Endothelial cell (in vitro differentiated cells): ENCODE data around the gene PLEKHN1. TPM values are rescaled to one million over a fixed set of nuclear protein-coding genes. Genes with fewer than 3 reads are reported as not detected.
A peak's percentile ranks its signal among the peaks of the same experiment; 100 is the strongest.

ENCODE experiments used
- DNase-seq: peaks from one replicate; pipeline ENCODE4 v3.0.0; 2021; ENCODE audit warnings: low spot score
- H3K27ac Mint-ChIP-seq: one replicate; pipeline ENCODE4 v1.8.0; 2021; ENCODE audit warnings: mixed read lengths, inconsistent platforms; ENCODE audit not compliant: unreplicated experiment
- H3K27me3 Mint-ChIP-seq: one replicate; pipeline ENCODE4 v1.8.0; 2021; ENCODE audit warnings: mild to moderate bottlenecking, moderate library complexity, mixed read lengths, inconsistent platforms; ENCODE audit not compliant: unreplicated experiment
- H3K36me3 Mint-ChIP-seq: one replicate; pipeline ENCODE4 v1.8.0; 2021; ENCODE audit warnings: mild to moderate bottlenecking, low read depth, mixed read lengths, inconsistent platforms; ENCODE audit not compliant: unreplicated experiment
- H3K4me1 Mint-ChIP-seq: one replicate; pipeline ENCODE4 v1.8.0; 2021; ENCODE audit warnings: mild to moderate bottlenecking, mixed read lengths, inconsistent platforms; ENCODE audit not compliant: unreplicated experiment
- H3K4me3 Mint-ChIP-seq: one replicate; pipeline ENCODE4 v1.8.0; 2021; ENCODE audit warnings: mild to moderate bottlenecking, mixed read lengths, inconsistent platforms; ENCODE audit not compliant: unreplicated experiment
- H3K9me3 Mint-ChIP-seq: one replicate; pipeline ENCODE4 v1.8.0; 2021; ENCODE audit warnings: mixed read lengths, inconsistent platforms; ENCODE audit not compliant: unreplicated experiment
- total RNA-seq: library from RNA; stranded (reverse); fragmentation: NEBNext Ultra II Directional; extraction: Animal tissue kit (Norgen Biotek cat#: 25700); gene quantifications from one replicate; pipeline ENCODE4 v1.2.1, GENCODE V29; 2021; ENCODE audit not compliant: unreplicated experiment
- TF ChIP-seq, protein P1 (sequence below): fragments of 200-600 bp; sonication (generic); IDR thresholded peaks from one replicate; pipeline ENCODE4 v1.5.0; 2021; ENCODE audit warnings: antibody characterized with exemption; ENCODE audit not compliant: unreplicated experiment

The PLEKHN1 gene
- total RNA-seq, 1 donor from 2014 or later = not detected

DNA sequence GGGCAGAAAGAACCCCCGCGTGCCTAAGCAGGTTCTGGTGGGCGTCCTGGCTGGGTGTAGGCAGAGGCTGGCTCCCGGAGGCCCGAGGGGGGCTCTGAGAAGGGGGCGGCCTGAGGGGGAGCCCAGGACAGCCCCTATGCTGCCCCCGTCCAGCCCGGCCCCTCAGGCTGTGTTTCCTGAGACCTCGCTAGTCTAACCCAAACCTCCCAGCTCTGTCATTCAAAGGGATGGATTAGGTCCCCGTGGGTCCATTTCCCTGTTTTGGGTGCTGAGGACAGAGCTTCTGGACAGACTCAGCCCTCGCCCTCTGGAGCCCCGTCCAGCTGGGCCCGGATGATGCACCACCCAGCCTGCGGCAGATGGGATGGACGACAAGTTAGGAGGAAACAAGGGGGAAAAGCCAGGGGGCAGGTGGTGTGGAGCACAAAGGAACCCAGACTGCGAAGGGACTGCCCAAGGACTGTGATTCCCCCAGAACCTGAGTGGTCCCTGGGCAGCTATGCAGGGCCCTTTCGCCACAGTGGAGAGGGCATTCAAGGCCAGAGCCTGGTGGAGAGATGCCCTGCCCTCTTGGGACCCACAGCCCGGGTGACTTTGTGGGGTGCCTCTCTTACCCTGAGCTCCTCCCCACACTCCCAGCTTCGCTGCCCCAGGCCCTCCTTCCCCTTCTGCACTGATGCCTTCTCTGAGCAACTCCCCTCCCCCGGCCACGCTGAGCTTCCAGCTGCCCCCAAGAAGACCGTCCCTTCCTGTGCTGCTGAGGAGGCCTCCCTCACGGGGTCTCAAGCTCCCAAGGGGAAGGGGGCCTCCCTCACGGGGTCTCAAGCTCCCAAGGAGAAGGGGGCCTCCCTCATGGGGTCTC lies 30.8 kb downstream of the PLEKHN1 start:
- peak overlapping the region; percentile 49 for H3K4me3 Mint-ChIP-seq
- H3K27ac Mint-ChIP-seq = no peak overlapping the region
- DNase-seq = peak; percentile 9
- peaks cover 18% of the 10 kb centered on the region for H3K27me3 Mint-ChIP-seq
- TF ChIP-seq, protein P1, sequence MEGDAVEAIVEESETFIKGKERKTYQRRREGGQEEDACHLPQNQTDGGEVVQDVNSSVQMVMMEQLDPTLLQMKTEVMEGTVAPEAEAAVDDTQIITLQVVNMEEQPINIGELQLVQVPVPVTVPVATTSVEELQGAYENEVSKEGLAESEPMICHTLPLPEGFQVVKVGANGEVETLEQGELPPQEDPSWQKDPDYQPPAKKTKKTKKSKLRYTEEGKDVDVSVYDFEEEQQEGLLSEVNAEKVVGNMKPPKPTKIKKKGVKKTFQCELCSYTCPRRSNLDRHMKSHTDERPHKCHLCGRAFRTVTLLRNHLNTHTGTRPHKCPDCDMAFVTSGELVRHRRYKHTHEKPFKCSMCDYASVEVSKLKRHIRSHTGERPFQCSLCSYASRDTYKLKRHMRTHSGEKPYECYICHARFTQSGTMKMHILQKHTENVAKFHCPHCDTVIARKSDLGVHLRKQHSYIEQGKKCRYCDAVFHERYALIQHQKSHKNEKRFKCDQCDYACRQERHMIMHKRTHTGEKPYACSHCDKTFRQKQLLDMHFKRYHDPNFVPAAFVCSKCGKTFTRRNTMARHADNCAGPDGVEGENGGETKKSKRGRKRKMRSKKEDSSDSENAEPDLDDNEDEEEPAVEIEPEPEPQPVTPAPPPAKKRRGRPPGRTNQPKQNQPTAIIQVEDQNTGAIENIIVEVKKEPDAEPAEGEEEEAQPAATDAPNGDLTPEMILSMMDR = no peak
- H3K9me3 Mint-ChIP-seq = peaks cover 5% of the 10 kb centered on the region
- peaks cover 14% of the 10 kb centered on the region for H3K36me3 Mint-ChIP-seq
- H3K4me1 Mint-ChIP-seq = peaks cover 3% of the 10 kb centered on the region

DNA sequence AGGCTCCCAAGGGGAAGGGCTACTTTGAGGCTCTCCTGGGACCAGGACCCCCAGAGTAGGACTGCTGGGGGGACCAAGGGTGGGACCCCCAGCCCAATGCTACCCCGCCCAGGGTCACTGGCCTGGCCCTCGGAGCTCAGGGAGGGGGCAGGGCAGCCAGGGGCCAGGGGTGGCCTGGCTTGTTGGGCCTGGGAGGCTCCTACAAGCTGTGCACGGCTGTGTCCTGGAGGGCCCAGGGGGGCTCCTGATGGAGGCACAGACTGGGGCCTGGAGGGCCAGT lies 31.4 kb downstream of the PLEKHN1 start:
- no peak overlapping the region for H3K4me3 Mint-ChIP-seq
- peaks cover 18% of the 10 kb centered on the region for H3K27me3 Mint-ChIP-seq
- H3K9me3 Mint-ChIP-seq = peaks cover 2% of the 10 kb centered on the region
- H3K4me1 Mint-ChIP-seq = peaks cover 3% of the 10 kb centered on the region
- no peak overlapping the region for H3K27ac Mint-ChIP-seq
- DNase-seq = peak; percentile 4
- TF ChIP-seq, protein P1 = no peak
- H3K36me3 Mint-ChIP-seq = peaks cover 12% of the 10 kb centered on the region

DNA sequence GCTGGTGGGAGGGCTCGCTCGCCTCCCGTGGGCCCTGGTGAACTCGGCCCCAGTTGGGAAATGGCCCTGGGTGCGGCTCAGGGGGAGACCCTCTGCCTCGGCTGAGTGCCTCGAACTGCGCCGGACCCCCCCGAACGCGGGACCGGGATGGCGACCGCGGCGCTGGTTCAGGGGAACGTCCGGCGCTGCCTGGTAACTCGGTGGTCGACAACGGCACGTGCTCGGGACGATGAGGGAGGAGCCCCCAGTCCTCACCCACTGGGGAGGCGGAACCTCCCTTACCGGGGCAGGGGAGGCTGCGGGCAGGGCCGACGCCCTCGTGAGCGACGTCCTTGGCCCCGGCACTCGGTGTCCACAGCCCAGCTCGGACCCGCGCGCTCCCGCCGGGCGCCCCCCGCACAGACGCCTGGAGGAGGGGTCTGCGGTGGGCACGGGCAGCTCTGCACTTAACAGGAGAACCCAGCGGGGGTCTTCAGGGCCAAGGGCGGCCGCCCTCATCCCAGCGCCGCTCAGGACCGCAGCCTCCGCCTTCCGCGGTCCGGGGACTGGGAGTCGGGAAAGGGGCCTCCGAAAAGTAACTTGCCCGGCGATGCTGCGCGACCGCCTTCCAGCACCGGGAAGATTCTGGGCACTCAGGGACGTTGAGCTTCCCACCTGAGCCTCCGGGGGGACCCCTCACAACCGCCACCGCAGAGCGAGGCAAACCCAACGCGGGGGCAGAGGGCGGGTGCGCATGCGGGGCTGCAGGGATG lies 31.9 kb downstream of the PLEKHN1 start:
- DNase-seq = peak; percentile 30
- Mint-ChIP-seq H3K36me3 (peaks cover 9% of the 10 kb centered on the region), H3K27me3 (peaks cover 16% of the 10 kb centered on the region), H3K9me3 (no peaks in the 10 kb centered on the region), H3K27ac (no peak overlapping the region), H3K4me1 (peaks cover 5% of the 10 kb centered on the region), H3K4me3 (peak overlapping the region; percentile 77)
- TF ChIP-seq, protein P1 = no peak

DNA sequence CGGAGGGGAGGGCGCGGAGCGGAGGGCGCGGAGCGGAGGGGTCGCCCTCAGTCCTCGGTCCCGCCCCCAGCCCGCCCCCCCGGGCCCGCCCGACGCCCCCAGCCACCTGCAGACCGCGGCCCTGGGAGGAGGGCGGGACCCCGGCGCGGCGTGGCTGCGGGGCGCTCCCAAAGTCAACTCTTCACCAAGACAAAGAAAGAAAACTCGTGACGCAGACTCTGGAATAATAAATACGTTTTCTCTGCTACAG lies 32.4 kb downstream of the PLEKHN1 start:
- no peak overlapping the region for H3K4me3 Mint-ChIP-seq
- DNase-seq = no peak
- peaks cover 8% of the 10 kb centered on the region for H3K4me1 Mint-ChIP-seq
- H3K27me3 Mint-ChIP-seq = peaks cover 16% of the 10 kb centered on the region
- peaks cover 9% of the 10 kb centered on the region for H3K36me3 Mint-ChIP-seq
- TF ChIP-seq, protein P1 = no peak
- H3K9me3 Mint-ChIP-seq = no peaks in the 10 kb centered on the region
- H3K27ac Mint-ChIP-seq = no peak overlapping the region

DNA sequence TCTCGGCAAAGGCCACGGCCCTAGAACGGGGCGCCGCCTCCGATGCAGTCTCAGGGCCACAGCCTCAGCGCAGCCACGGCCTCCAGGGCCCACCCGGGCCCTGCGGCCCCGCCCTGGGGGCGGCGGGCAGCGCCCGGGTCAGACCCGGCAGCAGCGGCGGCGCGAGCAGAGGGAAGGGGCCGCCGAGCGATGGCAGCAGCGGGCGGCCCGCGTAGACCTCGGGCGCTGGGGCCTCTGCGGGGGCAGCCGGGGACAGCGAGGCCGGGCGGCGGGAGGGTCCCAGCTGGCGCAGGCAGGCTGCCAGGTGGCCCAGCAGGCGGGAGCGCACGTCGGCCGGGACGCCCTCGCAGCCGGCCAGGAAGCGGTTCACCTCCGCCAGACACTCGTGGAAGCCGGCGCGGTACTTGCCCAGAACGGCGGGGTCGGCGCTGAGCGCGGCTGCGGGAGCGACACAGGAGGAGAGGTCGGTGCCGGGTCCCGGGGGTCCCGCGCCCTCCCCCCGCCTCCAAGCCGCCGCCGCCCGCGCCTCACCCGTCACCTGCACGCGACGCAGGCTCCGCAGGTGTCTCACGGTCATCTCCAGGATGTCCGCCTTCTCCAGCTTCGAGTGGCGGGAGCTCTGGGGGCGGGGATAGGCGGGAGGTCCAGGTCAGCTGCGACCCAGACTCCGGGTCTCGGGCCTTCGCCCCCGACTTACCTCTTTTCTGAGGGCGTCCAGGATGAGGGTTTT lies 32.9 kb downstream of the PLEKHN1 start:
- peaks cover 8% of the 10 kb centered on the region for H3K4me1 Mint-ChIP-seq
- H3K36me3 Mint-ChIP-seq = peaks cover 9% of the 10 kb centered on the region
- H3K4me3 Mint-ChIP-seq = peak overlapping the region; percentile 85
- TF ChIP-seq, protein P1 = no peak
- peaks cover 16% of the 10 kb centered on the region for H3K27me3 Mint-ChIP-seq
- no peak overlapping the region for H3K27ac Mint-ChIP-seq
- H3K9me3 Mint-ChIP-seq = no peaks in the 10 kb centered on the region
- DNase-seq = peak; percentile 39
